C1 segment of cervical spinal cord (tissue), 14 donors: ENCODE measurements around the gene SH3RF3.
"Not testable (repeated sequence)": the region's sequence is repeated elsewhere in the genome, so short reads cannot be mapped to it uniquely, and the experiment has no call there.

Experiments
- DNase-seq, 14 donors: peaks; one replicate each; lab custom pipeline; 2025; lab: John Stamatoyannopoulos, UW

SH3RF3 gene

DNA sequence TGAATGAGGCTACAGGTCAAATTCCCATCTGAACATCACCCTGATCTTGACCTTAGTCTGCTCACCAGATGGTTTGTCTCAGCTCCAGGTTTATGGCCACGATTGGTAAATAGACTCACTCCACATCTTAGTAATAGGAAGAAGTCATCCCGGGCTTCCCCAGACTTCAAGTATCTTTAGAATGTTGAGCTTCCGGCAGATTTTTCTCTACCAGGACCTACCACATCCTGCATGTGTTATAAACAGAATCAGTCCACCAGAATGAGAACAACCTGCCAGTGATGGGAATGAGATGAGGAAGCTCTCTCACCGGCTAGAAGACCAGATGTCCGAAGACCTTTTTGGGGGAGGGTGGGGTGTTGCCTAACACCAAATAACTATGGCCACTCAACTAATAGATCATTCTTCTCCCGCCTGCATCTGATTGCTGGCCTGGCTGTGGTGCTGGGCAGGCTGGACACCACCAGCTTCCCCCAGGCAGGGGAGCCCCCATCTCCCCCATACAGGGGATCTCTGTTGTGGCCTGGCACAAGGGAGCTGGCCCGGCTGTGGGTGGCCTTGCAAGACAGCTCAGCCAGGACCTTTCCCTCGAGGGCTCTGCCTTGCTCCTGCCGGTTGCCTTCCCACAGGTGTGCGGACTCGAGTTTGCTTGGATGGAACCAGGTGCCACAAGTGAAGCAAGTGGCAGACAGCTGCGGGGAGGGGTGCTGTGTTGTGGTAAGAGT is 88.5 kb downstream of the SH3RF3 start:
- peak in 2 of 14 donors; percentile 15 to 27 for DNase-seq

DNA sequence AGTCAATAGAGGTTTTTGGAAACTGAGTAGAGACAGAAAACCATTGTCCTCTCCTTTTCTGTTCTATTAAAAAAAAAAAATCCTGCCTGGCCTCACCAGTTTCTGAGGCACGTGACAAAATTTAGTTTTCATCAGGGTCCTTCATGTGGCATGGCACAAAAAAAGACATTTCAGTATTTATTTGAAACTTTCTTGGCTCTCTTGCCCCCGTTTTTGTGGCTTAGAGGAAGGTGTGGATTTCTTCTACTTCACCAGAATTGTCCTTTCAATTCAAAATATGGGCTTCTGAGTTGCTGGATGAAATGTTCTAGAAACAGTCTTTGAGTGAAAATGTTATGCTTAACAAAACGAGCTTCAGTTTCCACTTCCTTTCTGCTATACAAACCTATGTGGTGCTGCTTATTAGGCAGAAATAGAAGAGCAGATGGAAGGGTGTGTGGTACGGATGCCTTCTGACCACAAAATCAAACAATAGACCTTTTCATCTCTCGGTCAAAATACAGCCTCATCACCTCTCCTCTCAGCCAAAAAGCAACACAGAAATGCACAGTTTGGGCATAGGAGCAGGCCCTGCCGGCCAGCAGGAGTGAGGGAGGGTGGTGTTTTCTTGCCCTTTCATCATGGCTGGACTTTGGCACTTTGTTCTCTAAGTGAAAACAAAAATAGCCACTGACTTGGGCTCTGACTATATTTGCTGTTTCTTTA is 89.2 kb downstream of the SH3RF3 start:
- DNase-seq, result peak in 1 of 14 donors; percentile 16

DNA sequence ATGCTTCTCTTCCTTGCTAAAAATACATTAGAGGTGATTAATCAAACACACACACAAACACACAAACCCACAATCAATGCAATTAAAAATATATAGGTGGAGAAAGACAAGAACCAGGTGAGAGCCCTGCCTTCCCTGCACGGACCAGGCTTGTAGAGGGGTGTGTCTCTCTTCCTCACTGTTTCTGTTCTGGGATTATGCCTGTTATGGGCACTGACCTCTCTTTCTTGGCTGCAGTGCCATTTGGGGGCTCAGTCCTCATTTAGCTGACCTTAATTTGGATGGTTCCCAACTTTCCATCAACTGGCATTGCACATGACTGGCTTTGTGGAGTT is 89.8 kb downstream of the SH3RF3 start:
- DNase-seq, result no peak

DNA sequence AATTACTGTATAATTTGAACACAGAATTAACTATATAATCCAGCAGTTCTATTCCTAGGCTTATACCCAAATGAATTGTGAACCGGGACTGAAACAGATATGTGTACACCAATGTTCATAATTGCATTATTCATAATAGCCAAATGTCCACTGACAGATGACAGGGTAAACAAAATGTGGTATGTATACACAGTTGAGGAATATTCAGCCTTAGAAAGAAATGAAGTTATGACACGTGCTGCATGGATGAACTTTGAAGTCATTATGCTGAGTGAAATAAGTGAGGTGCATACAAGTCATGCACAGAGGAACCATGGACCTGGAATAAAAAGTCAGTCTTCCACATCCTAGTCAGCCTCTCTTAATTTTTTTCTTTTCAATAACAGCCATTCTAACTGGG is 91.9 kb downstream of the SH3RF3 start:
- DNase-seq, result no peak

DNA sequence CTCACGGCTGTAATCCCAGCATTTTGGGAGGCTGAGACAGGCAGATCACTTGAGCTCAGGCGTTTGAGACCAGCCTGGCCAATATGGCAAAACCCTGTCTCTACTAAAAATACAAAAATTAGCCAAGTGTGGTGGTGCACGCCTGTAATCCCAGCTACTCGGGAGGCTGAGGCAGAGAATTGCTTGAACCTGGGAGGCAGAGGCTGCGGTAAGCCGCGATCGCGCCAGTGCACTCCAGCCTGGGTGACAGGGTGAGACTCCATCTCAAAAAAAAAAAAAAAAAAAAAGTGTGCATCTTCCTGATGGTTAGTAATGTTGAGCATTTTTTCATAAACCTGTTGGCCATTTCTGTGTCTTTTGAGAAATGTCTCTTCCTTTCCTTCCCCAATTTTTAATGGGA is 92.3 kb downstream of the SH3RF3 start:
- not testable (repeated sequence) for DNase-seq

DNA sequence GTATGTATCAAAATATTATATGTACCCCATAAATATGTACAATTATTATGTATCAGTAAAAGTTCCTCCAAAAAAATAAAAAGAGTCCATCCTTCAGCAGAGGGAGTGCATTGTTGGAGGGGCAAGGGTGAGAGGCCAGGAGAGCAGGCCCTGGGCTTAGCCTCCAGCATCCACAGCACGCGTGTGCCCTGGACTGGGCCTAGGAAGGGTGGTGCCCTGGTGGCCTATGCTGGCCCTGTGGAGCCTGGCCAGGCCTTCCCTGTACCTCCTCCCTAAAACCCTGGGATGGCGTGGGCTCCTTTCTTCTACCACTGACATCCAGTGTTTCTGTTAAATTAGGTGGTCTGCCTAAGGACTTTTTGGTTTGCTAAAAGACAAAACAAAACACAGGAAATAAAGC is 93.4 kb downstream of the SH3RF3 start:
- DNase-seq, result no peak

DNA sequence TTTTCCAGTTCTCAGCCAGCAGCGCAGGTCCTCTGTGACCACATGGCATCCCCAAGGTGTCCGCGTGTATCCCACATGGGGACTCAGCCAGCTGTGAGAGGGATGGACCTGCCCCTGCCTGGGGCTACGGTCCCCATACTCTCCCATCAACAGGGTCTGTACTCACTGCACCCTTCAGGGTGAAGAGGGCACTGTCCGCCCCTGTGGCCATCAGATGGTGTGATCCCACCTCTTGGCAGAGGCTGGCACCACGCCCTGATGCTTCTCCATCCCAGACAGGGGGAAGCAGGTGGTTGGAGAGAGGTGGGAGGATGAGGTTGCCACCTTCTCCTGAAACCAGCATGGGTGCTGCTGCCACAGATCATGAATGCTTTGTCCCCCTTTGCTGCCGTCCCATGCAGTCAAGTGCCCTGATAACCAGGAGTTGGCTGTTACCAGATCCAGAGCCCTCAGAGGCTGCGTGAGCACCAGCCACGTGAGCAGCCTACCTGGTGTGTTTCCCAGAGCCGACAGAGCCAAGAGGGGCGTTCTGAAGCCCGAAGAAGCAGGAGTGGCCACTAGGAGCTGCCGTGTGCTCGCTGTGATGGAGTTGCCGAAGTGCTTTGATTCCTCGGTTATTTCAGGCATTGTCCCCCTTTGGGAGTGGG is 93.9 kb downstream of the SH3RF3 start:
- no peak for DNase-seq

DNA sequence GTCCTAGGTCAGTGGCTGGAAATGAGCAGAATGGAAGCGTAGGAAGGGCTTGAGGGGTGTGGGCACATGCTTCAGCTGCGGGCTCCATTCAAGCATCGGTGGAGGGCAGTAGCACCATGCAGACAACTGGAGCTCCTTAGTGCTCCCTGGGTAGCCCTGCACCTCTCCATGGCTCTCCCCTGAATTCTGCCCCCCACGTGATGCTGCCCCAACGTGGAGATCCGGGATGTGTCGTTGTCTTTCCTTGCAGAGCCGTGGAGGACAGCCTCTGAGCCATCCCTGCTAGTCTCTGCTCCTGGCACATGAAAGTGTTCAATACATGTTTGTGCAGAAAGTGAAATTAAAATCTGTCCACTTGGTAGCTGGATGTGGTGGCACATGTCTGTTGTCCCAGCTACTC is 94.5 kb downstream of the SH3RF3 start:
- DNase-seq, result no peak

DNA sequence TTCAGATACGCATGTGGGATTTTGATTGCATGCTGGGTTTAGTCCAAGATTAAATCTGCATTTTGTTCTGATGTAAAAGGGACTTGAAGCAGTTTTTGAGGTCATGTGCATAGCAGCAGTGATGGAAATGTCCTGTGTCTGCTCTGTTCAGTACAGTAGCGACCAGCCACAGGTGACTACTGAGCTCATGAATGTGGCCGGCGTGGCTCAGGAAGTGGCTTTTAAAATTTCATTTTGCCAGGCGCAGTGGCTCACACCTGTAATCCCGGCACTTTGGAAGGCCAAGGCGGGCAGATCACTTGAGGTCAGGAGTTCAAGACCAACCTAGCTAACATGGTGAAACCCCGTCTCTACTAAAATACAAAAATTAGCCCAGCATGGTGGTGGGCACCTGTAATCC is 95.3 kb downstream of the SH3RF3 start:
- not testable (repeated sequence) for DNase-seq

DNA sequence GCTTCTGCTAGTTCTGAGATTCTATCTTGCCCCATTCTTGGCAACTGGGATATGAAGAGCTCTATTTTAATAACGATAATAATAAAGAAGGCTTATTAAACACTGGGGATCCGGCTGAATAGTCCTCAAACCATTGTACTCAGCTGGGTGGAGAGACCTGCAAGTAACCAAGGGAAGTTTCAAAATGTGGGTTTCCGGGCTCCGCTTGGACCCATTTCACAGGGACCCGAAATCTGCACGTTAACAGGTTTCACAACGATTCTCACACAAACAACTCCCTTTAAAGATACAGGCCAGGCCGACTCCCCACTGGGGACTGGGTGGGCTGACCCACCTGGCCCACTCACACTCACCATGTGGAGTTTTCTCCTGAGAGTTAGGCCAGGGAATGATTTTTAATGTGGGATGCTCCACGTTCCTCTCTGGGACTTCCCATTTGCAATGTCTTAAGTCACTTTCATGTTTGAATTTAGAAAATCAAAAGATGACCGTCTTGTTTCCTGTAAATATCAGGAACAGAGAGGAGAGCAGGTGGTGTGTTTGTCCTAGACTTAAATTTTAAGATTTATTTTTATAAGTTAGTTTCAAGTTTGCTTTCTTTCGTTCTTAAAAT is 96.3 kb downstream of the SH3RF3 start:
- no peak for DNase-seq

DNA sequence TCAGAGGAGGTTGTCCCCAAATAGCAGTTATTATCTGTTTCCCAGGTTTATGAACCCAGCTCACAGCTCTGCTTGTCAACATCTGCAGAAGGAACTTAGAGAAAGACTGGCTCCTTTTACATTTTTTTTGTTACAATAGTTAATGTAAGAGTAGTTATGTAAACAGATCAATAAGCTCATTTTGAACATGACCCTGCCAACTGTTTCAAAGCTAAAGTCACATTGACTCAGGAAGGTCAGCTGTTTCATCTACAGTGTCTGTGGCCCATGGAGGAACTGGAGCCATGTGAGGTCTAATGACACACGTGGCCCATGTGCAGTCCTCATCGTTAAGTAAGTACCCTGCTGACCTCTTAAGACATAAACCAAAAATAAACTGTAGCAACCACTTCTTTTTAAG is 97.1 kb downstream of the SH3RF3 start:
- no peak for DNase-seq

DNA sequence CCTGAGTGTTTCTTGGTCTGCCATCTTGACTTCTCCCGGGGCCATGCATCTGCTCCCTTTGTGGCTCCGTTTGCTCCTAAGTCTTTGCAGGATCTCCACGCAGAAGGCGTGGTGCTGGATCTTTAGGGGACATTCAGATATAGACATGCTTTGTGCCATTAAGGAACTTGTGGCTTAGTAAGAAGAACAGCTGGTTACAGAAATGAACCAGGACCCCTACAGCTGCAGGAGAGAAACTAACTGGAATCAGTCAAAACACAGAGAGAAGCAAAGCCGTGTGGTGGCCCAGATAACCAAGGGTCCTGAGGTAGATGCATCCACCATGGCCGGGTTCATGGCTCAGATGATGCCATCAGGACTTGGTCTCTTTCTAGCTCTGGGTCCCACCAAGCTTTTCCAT is 97.6 kb downstream of the SH3RF3 start:
- no peak for DNase-seq

DNA sequence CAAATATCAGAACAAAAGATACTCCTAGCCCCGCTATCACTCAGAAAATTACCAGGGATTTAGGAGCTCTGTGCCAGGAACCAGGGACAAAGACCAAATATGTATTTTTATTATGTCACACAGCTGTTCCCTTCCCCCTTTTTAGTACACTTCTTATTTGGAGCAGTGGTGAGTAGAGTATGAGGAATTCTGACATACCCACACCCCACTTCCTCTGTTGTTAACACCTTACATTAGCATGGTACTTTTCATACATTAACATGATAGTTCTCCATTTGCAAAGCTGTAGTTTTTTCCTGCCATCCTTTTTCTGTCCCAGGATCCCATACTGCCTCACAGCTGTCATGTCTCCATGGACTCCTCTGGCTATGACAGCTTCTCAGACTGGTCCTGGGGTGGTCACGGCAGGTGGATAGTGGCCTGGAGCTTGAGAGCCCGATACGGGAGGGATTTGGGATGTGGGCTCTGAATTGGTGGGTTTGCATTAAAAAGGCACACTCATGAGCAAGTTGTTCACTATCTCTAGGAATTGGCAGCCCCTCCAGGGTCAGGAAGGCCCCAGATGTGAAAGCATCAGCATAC is 100.2 kb downstream of the SH3RF3 start:
- no peak for DNase-seq

DNA sequence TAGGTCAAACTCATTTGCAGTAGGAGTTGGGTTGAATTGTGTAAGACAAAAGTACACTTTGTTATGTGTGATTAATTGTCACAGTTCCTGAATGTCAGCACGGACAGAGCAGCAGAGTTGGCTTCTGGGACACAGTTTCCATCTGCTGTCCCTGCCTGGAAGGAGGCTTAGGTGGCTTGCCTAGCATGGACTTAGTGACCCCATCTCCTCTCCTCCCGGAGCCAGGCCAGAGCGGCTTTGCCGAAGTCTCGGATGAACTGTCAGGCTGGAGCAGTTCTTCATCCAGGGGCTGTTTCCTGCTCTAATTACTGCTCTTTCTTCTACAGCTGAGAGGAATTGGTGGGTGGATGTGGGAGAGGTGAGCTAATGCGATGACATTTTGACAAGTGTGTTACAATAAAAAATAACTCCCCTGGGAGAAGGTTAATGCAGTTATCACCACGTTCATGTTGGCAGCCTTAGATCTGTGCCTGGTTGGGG is 102.0 kb downstream of the SH3RF3 start:
- DNase-seq, result peak in 1 of 14 donors; percentile 12

DNA sequence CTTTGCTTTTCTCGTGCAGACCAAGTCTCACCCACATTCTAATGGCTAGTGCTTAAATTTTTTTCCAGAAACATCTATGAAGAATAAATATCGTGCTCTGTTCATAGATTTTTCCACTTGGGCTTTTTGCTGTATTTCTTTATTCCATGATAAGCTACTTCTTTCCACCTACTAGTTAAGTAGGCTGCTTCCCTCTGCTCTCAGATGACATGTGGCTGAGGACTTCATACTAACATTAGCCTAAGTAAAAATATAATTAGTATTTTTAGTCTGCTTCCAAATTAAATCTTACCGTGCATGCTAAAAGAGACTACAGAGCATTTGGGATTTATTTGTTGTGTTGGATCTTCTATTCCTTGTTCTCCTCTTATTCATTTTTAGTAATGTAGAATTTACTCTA is 102.4 kb downstream of the SH3RF3 start:
- DNase-seq, result no peak

DNA sequence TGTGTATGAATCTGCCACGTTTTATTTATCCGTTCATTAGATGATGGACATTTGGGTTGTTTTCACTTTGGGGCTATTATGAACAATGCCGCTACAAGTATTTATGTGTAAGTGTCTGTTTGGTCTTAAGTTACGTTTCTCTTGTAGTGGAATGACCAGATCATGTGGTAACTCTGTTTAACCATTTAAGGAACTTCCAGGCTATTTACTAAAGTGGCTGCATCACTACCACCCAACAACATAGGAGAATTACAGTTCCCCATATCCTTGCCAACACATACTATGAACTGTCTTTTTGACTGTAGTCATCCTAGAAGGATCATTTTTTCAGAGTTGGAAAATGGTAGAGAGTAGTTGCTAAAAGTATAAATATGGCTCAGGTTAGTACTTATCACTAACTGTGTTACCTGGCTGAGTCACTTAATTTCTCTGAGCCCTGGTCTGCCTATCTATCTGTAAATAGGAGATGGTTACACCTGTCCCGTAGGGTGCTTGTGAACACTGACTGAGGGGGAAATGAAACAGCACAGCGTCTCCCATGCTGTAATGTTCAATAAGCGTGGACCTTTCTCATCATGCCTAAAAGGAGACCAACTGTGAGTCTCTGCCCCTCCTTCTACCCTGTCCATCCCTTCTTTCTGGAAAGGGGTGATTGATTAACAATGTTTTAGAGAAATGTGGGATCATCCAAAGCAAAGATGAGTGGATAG is 103.1 kb downstream of the SH3RF3 start:
- DNase-seq, result no peak

DNA sequence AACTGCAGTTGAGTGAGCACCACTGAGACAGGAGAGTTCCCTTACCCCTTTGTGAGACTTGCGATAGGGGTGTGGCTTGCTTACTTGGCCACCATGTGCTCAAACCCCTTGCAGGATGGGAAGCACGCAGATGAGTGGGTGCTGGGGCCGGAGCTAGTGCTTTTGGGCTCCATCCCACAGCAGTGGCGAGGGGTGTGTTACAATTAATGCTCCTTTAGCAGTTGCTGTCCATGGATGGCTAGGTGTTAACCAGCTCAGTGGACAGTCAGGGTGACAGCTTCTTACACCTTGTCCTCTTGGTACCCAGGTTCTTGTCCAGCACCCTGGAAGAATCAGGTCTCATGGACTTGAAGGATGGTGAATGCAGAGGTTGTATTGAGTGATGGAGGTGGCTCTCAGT is 103.9 kb downstream of the SH3RF3 start:
- DNase-seq, result no peak

DNA sequence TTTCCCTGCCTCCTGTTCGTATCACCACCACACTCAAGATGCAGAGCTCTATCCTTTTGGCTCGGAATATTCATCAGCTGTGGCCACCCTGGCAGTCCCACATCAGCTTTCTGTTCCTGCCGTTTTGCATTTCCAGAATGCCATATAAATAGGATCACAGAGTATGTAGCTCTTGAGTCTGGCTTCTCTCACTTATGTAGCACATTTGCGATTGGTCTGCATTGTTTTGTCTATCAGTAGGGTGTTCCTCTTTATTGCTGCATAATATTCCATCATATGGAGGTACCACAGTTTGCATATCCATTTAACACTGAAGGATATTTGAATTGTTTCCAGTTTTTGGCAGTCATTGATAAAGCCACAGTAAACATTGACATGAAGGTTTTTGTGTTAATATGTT is 104.6 kb downstream of the SH3RF3 start:
- DNase-seq, result no peak

DNA sequence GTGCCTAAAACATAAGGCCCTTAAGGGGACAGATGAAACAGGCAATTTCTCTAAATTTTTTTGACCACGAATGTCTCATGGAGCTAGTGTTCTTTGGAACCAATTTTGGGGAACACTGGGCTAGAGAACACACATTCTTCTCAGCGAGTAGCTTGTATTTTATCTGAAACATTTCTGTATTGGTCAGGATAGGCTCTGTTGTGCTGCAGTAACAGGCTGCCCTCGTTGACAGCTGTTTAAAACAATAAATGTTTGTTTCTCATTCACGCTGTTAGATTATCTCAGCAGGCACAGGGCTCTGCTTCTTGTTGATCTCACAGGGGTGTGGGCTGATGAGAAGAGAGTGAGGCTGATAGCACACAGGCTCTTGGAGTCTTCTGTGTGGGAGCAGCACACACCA is 105.3 kb downstream of the SH3RF3 start:
- DNase-seq, result no peak

DNA sequence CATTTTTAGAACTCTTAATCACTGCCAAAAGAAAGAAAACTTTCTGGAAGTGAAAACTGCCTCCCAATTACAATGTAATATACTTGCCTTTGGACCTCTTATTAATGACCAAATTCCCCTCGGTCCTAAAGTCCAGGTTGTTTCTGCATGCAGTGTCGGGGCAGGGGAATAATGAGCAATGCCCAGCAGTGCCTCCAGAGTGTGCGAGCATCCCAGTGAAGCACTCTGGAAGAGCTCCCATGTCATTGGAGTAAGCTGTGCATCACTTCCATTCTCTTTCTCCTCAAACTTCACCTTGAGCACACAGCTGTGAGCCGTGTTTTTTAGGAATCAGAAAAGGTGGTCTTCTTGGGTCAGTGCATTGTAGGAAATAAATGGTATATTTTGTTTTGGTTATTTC is 107.1 kb downstream of the SH3RF3 start:
- DNase-seq, result no peak

DNA sequence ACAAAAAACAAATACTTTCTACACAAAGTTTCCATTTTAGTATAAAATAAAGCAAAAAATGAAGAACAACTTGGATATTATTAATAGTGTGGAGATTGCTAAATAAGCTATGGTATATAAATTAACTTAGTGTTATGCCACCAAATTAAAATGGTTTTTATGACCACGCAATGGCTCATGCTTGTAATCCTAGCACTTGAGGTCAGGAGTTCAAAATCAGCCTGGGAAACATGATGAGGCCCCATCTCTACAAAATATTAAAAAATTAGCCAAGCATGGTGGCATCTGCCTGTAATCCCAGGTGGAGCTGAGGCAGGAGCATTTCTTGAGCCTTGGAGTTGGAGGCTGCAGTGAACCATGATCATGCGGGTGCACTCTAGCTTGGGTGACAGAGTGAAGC is 108.8 kb downstream of the SH3RF3 start:
- no peak for DNase-seq
